ENCODE measurements around the gene MBLAC1. TPM values are rescaled to one million over a fixed set of nuclear protein-coding genes. Genes with fewer than 3 reads are reported as not detected.

Gene MBLAC1
- total RNA-seq, 2 experiments from 2014 or later: 1.6 to 2.2 TPM

GRCh38 chr7:100171087-100171681, 44.4 kb downstream of the MBLAC1 start:
- Mint-ChIP-seq H3K9me3 (ENCODE audit: low read depth) (no peaks in the 10 kb centered on the region), H3K4me3 (peak overlapping the region; percentile 41), H3K4me1 (peaks cover 55% of the 10 kb centered on the region), H3K27me3 (no peaks in the 10 kb centered on the region), H3K27ac (no peak overlapping the region), H3K36me3 (ENCODE audit: low read depth) (no peaks in the 10 kb centered on the region)
- DNase-seq (peak; percentile 48), ATAC-seq (peak; percentile 37)
- ChIA-PET POLR2A (interaction anchor here (0.6 kb wide), 1 partner anchor 25 kb away, joined by 3 read pairs; no protein-coding TSS in a partner anchor), CTCF (no interaction called here)
- intact Hi-C loops (cut with DNase I, micrococcal nuclease): no loop called here

- ChIA-PET CTCF (interaction anchor here (0.6 to 1.0 kb wide), 2 partner anchors 37 to 818 kb away, joined by 3 read pairs; no protein-coding TSS in a partner anchor), POLR2A (interaction anchor here (0.6 kb wide), 1 partner anchor 25 kb away, joined by 3 read pairs; no protein-coding TSS in a partner anchor)
- Mint-ChIP-seq H3K27me3 (peaks cover 3% of the 10 kb centered on the region), H3K9me3 (ENCODE audit: low read depth) (no peaks in the 10 kb centered on the region), H3K36me3 (ENCODE audit: low read depth) (no peaks in the 10 kb centered on the region), H3K4me3 (peak overlapping the region; percentile 22), H3K27ac (no peak overlapping the region), H3K4me1 (peaks cover 54% of the 10 kb centered on the region)
- DNase-seq: peak; percentile 29
- no peak for ATAC-seq
- intact Hi-C loops (cut with DNase I, micrococcal nuclease): no loop called here
Observed at GRCh38 chr7:100171840-100172239, 45.1 kb downstream of the MBLAC1 start.

- H3K36me3 Mint-ChIP-seq (ENCODE audit: low read depth): no peaks in the 10 kb centered on the region
- DNase-seq (no peak), ATAC-seq (no peak)
- ChIA-PET POLR2A (no interaction called here), CTCF (interaction anchor here (0.7 kb wide), 1 partner anchor 191 kb away, joined by 4 read pairs; no protein-coding TSS in a partner anchor)
- peaks cover 3% of the 10 kb centered on the region for H3K27me3 Mint-ChIP-seq
- H3K4me3 Mint-ChIP-seq: no peak overlapping the region
- H3K27ac Mint-ChIP-seq: no peak overlapping the region
- H3K9me3 Mint-ChIP-seq (ENCODE audit: low read depth): no peaks in the 10 kb centered on the region
- intact Hi-C loops (cut with DNase I, micrococcal nuclease): no loop called here
- peaks cover 39% of the 10 kb centered on the region for H3K4me1 Mint-ChIP-seq
Observed at GRCh38 chr7:100173806-100174495, 47.2 kb downstream of the MBLAC1 start.

- H3K4me3 Mint-ChIP-seq: no peak overlapping the region
- no peak for ATAC-seq
- H3K9me3 Mint-ChIP-seq (ENCODE audit: low read depth): no peaks in the 10 kb centered on the region
- DNase-seq: no peak
- peaks cover 34% of the 10 kb centered on the region for H3K4me1 Mint-ChIP-seq
- POLR2A ChIA-PET: no interaction called here
- no peak overlapping the region for H3K27ac Mint-ChIP-seq
- CTCF ChIA-PET: no interaction called here
- H3K36me3 Mint-ChIP-seq (ENCODE audit: low read depth): no peaks in the 10 kb centered on the region
- intact Hi-C loops (cut with DNase I, micrococcal nuclease): no loop called here
- peaks cover 3% of the 10 kb centered on the region for H3K27me3 Mint-ChIP-seq
Observed at GRCh38 chr7:100174582-100174981, 47.8 kb downstream of the MBLAC1 start.

GRCh38 chr7:100175296-100175935, 48.6 kb downstream of the MBLAC1 start:
- peaks cover 3% of the 10 kb centered on the region for H3K27me3 Mint-ChIP-seq
- POLR2A ChIA-PET: interaction anchor here (0.7 kb wide), 1 partner anchor 9 kb away, joined by 3 read pairs; no protein-coding TSS in a partner anchor
- intact Hi-C loops (cut with DNase I, micrococcal nuclease): loop anchor here (5.0 kb wide), 2 partner anchors 42 to 48 kb away; partner anchors contain the start of genes MBLAC1 (in 1 of the 2) and PVRIG (in 1 of the 2)

GRCh38 chr7:100176096-100177044, 49.6 kb downstream of the MBLAC1 start:
- peak overlapping the region; percentile 76 for H3K4me3 Mint-ChIP-seq
- ATAC-seq (no peak), DNase-seq (no peak)
- intact Hi-C loops (cut with DNase I, micrococcal nuclease): loop anchor here (1.0 to 5.0 kb wide), 8 partner anchors 18 to 436 kb away; partner anchors contain the start of genes LAMTOR4 (in 2 of the 2), TRAPPC14 (in 2 of the 2), MBLAC1 (in 1 of the 2) and MOSPD3 (in 1 of the 2)
- CTCF ChIA-PET: interaction anchor here (1.0 to 2.3 kb wide), 9 partner anchors 10 to 529 kb away, joined by 3 to 13 read pairs (median 5); no protein-coding TSS in a partner anchor
- H3K27me3 Mint-ChIP-seq: peaks cover 3% of the 10 kb centered on the region
- no peaks in the 10 kb centered on the region for H3K9me3 Mint-ChIP-seq (ENCODE audit: low read depth)
- POLR2A ChIA-PET: interaction anchor here (0.6 to 1.7 kb wide), 6 partner anchors 9 to 578 kb away, joined by 3 to 8 read pairs (median 4); partner anchors contain the start of genes LAMTOR4 and TMEM225B
- peak overlapping the region; percentile 29 for H3K27ac Mint-ChIP-seq
- peaks cover 31% of the 10 kb centered on the region for H3K4me1 Mint-ChIP-seq
- H3K36me3 Mint-ChIP-seq (ENCODE audit: low read depth): no peaks in the 10 kb centered on the region

More at GRCh38 chr7:100175296-100175935, 48.6 kb downstream of the MBLAC1 start:
- DNase-seq (no peak), ATAC-seq (no peak)
- H3K27ac Mint-ChIP-seq: no peak overlapping the region
- no peaks in the 10 kb centered on the region for H3K36me3 Mint-ChIP-seq (ENCODE audit: low read depth)
- H3K4me3 Mint-ChIP-seq: no peak overlapping the region
- no peaks in the 10 kb centered on the region for H3K9me3 Mint-ChIP-seq (ENCODE audit: low read depth)
- CTCF ChIA-PET: interaction anchor here (1.0 to 2.3 kb wide), 3 partner anchors 9 to 43 kb away, joined by 5 to 12 read pairs (median 8); no protein-coding TSS in a partner anchor
- peaks cover 29% of the 10 kb centered on the region for H3K4me1 Mint-ChIP-seq

GRCh38 chr7:100177045-100178001, 50.6 kb downstream of the MBLAC1 start, which contains the start of the genes GPC2 and STAG3:
Gene GPC2 (minus strand): TSS chr7:100177381. CDS start chr7:100177199, 182 bp downstream.
Gene STAG3 (plus strand): TSS chr7:100177918. CDS start chr7:100180557, 2,639 bp downstream.
- H3K9me3 Mint-ChIP-seq (ENCODE audit: low read depth): no peaks in the 10 kb centered on the region
- CTCF ChIA-PET: interaction anchor here (0.9 to 2.3 kb wide), 8 partner anchors 9 to 528 kb away, joined by 3 to 13 read pairs (median 4); partner anchors contain the start of gene GAL3ST4
- ATAC-seq (peak; percentile 89), DNase-seq (peak; percentile 99)
- H3K4me3 Mint-ChIP-seq: peak within 1 kb of the TSS; percentile 76
- H3K27me3 Mint-ChIP-seq: peaks cover 3% of the 10 kb centered on the region
- H3K36me3 Mint-ChIP-seq (ENCODE audit: low read depth): no peaks in the 10 kb centered on the region
- POLR2A ChIA-PET: interaction anchor here (0.6 to 1.7 kb wide), 6 partner anchors 10 to 579 kb away, joined by 3 to 8 read pairs (median 4); partner anchors contain the start of genes LAMTOR4 and TMEM225B
- peaks cover 39% of the 10 kb centered on the region for H3K4me1 Mint-ChIP-seq
- peak within 1 kb of the TSS; percentile 65 for H3K27ac Mint-ChIP-seq
- intact Hi-C loops (cut with DNase I, micrococcal nuclease): loop anchor here (1.0 to 5.0 kb wide), 8 partner anchors 19 to 435 kb away; partner anchors contain the start of genes LAMTOR4 (in 2 of the 2), TRAPPC14 (in 2 of the 2), MBLAC1 (in 1 of the 2) and MOSPD3 (in 1 of the 2)
